Vagina (tissue), 2 donors: Measurements from ENCODE around the gene CCNY.

ENCODE experiments used
- POLR2A ChIP-seq, 2 donors: fragments of 450-650 bp; IDR thresholded peaks; one replicate each; pipeline ENCODE4 v1.6.1; 2017; ENCODE audit warnings: antibody characterized with exemption in 2 of 2, mild to moderate bottlenecking in 2 of 2, moderate library complexity in 2 of 2
- POLR2AphosphoS5 ChIP-seq, 2 donors: sonication (generic); formaldehyde crosslinking; IDR thresholded peaks; one replicate each; pipeline ENCODE4 v1.9.0; 2017; ENCODE audit warnings: antibody characterized with exemption in 2 of 2, mild to moderate bottlenecking in 2 of 2, low read depth in 1 of 2; ENCODE audit not compliant: insufficient read depth in 1 of 2
- TF ChIP-seq, protein P1 (sequence below), 3 experiments: fragments of 450-650 bp in 2 of 3; fragments of 200-600 bp in 1 of 3; sonication (generic) in 1 of 3; IDR thresholded peaks; one replicate each; pipeline ENCODE4 v1.5.1; 2017 to 2019; ENCODE audit warnings: antibody characterized with exemption in 3 of 3, mild to moderate bottlenecking in 2 of 3, moderate library complexity in 2 of 3

GRCh38 chr10:35464825-35465456 lies 128.6 kb downstream of the CCNY start:
- TF ChIP-seq, protein P1, sequence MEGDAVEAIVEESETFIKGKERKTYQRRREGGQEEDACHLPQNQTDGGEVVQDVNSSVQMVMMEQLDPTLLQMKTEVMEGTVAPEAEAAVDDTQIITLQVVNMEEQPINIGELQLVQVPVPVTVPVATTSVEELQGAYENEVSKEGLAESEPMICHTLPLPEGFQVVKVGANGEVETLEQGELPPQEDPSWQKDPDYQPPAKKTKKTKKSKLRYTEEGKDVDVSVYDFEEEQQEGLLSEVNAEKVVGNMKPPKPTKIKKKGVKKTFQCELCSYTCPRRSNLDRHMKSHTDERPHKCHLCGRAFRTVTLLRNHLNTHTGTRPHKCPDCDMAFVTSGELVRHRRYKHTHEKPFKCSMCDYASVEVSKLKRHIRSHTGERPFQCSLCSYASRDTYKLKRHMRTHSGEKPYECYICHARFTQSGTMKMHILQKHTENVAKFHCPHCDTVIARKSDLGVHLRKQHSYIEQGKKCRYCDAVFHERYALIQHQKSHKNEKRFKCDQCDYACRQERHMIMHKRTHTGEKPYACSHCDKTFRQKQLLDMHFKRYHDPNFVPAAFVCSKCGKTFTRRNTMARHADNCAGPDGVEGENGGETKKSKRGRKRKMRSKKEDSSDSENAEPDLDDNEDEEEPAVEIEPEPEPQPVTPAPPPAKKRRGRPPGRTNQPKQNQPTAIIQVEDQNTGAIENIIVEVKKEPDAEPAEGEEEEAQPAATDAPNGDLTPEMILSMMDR (IDR thresholded peaks at IDR 0.05) = no peak
- TF ChIP-seq POLR2A (IDR thresholded peaks at IDR 0.05) = no peak
- no peak for TF ChIP-seq POLR2AphosphoS5 (IDR thresholded peaks at IDR 0.05; ENCODE audit: insufficient read depth in 1 of 2, low read depth in 1 of 2)
